H1 (cell line): ENCODE data around the gene MRPL17. TPM values are rescaled to one million over a fixed set of nuclear protein-coding genes. Genes with fewer than 3 reads are reported as not detected.

Experiments
- CTCF ChIA-PET: fragments of 300-600 bp; sonication (Branson Sonifier 250); formaldehyde crosslinking; loops from one replicate; lab custom pipeline; 2021; ENCODE audit not compliant: partially characterized antibody; lab: Charles Lee
- POLR2A ChIA-PET: fragments of 300-600 bp; sonication (Branson Sonifier 250); formaldehyde crosslinking; loops from one replicate; lab custom pipeline; 2021; ENCODE audit warnings: inconsistent platforms; ENCODE audit not compliant: partially characterized antibody; lab: Charles Lee
- DNase-seq, 2 experiments: peaks; one replicate each; pipeline versions ENCODE4 v3.0.0 to v3.0.0-alpha.2; 2010 to 2022; ENCODE audit warnings: low spot score in 2 of 2, low read depth in 1 of 2, mixed read lengths in 1 of 2
- FAIRE-seq: peaks from 2 replicates; lab custom pipeline; 2011; peaks lifted over from hg19 to GRCh38; lab: Jason Lieb, UNC
- H2AFZ ChIP-seq: 2 replicates; pipeline ENCODE4 v1.8.1; 2012; ENCODE audit warnings: low read length, inconsistent platforms
- H2AK5ac ChIP-seq: 2 replicates; pipeline ENCODE4 v1.6.1; 2013; ENCODE audit warnings: low read depth, low read length
- H2BK120ac ChIP-seq: replicated peaks from 2 replicates; pipeline ENCODE3; 2013; ENCODE audit warnings: low read depth, low read length, inconsistent platforms
- H2BK12ac ChIP-seq: 2 replicates; pipeline ENCODE4 v1.6.1; 2013; ENCODE audit warnings: low read depth, low read length
- H2BK15ac ChIP-seq: 2 replicates; pipeline ENCODE4 v1.6.1; 2013; ENCODE audit warnings: low read length
- H2BK20ac ChIP-seq: 2 replicates; pipeline ENCODE4 v1.6.1; 2013; ENCODE audit warnings: low read length
- H2BK5ac ChIP-seq: 2 replicates; pipeline ENCODE4 v1.6.1; 2013; ENCODE audit warnings: low read depth, low read length
- H3K14ac ChIP-seq: 2 replicates; pipeline ENCODE4 v1.6.1; 2013; ENCODE audit warnings: inconsistent platforms; ENCODE audit not compliant: insufficient read length
- H3K18ac ChIP-seq: 2 replicates; pipeline ENCODE4 v1.6.1; 2013; ENCODE audit warnings: low read length; ENCODE audit errors: extremely low read depth
- H3K23ac ChIP-seq: 2 replicates; pipeline ENCODE4 v1.6.1; 2013; ENCODE audit warnings: inconsistent platforms; ENCODE audit not compliant: insufficient read length
- H3K23me2 ChIP-seq: 2 replicates; pipeline ENCODE4 v1.6.1; 2013; ENCODE audit warnings: low read depth, low read length
- H3K27ac ChIP-seq: 2 replicates; pipeline ENCODE4 v1.6.1; 2011; ENCODE audit warnings: low read depth, low read length, inconsistent platforms
- H3K27me3 ChIP-seq, 4 experiments: replicated peaks in 1 of 4; 1 replicate in 1 of 4; 2 replicates in 3 of 4; pipeline versions ENCODE4 v1.6.1 to v1.8.1; 2011 to 2013; ENCODE audit warnings: low read length in 3 of 4, mild to moderate bottlenecking in 3 of 4, inconsistent platforms in 2 of 4, mixed read lengths in 2 of 4, moderate library complexity in 1 of 4; ENCODE audit not compliant: control insufficient read depth in 3 of 4, insufficient read depth in 3 of 4; ENCODE audit errors: extremely low read depth in 1 of 4
- H3K36me3 ChIP-seq, 4 experiments: 2 replicates each; pipeline versions ENCODE4 v1.6.1 to v1.8.1; 2011 to 2013; ENCODE audit warnings: mild to moderate bottlenecking in 4 of 4, low read length in 3 of 4, moderate library complexity in 2 of 4, control low read depth in 1 of 4, inconsistent platforms in 1 of 4; ENCODE audit not compliant: insufficient read depth in 4 of 4, control insufficient read depth in 2 of 4
- H3K4ac ChIP-seq: replicated peaks from 2 replicates; pipeline ENCODE3; 2013; ENCODE audit warnings: low read length, low read depth, mixed read lengths, inconsistent platforms; ENCODE audit not compliant: insufficient read length
- H3K4me1 ChIP-seq, 4 experiments: replicated peaks in 1 of 4; 1 replicate in 1 of 4; 2 replicates in 3 of 4; pipeline versions ENCODE4 v1.6.1 to v1.8.1; 2011 to 2013; ENCODE audit warnings: low read length in 3 of 4, inconsistent platforms in 2 of 4, mixed read lengths in 1 of 4; ENCODE audit not compliant: insufficient read depth in 4 of 4, control insufficient read depth in 3 of 4
- H3K4me2 ChIP-seq, 2 experiments: 2 replicates each; pipeline versions ENCODE4 v1.6.1 to v1.8.1; 2011 to 2013; ENCODE audit warnings: low read depth in 2 of 2, low read length in 2 of 2, control low read depth in 1 of 2, inconsistent platforms in 1 of 2, mild to moderate bottlenecking in 1 of 2; ENCODE audit not compliant: insufficient read depth in 1 of 2
- H3K4me3 ChIP-seq, 4 experiments: fragments of 200-600, 300-600 bp in 1 of 4; sonication (generic), shearing (Covaris generic), sonication (Bioruptor Twin) in 1 of 4; 2 replicates each; pipeline versions ENCODE4 v1.5.1 to v1.8.1; 2011 to 2016; ENCODE audit warnings: low read length in 4 of 4, low read depth in 3 of 4, control low read depth in 2 of 4, inconsistent platforms in 2 of 4, mild to moderate bottlenecking in 2 of 4, mixed read lengths in 1 of 4, moderate library complexity in 1 of 4; ENCODE audit not compliant: insufficient read depth in 2 of 4; ENCODE audit errors: extremely low read depth in 1 of 4
- H3K56ac ChIP-seq: replicated peaks from 2 replicates; pipeline ENCODE3; 2013; ENCODE audit warnings: low read depth, mild to moderate bottlenecking, mixed read lengths, low read length, inconsistent platforms; ENCODE audit not compliant: insufficient read length
- H3K79me1 ChIP-seq: 2 replicates; pipeline ENCODE4 v1.6.1; 2013; ENCODE audit warnings: low read depth, low read length, control low read depth
- H3K79me2 ChIP-seq, 2 experiments: 2 replicates each; pipeline versions ENCODE4 v1.6.1 to v1.8.1; 2012 to 2013; ENCODE audit warnings: low read length in 2 of 2, mild to moderate bottlenecking in 2 of 2, inconsistent platforms in 1 of 2; ENCODE audit not compliant: insufficient read depth in 2 of 2, control insufficient read depth in 1 of 2
- H3K9ac ChIP-seq, 4 experiments: replicated peaks in 1 of 4; 1 replicate in 1 of 4; 2 replicates in 3 of 4; pipeline versions ENCODE4 v1.6.1 to v1.8.1; 2011 to 2013; ENCODE audit warnings: low read depth in 3 of 4, low read length in 3 of 4, control low read depth in 2 of 4, mild to moderate bottlenecking in 2 of 4, moderate library complexity in 2 of 4, inconsistent platforms in 1 of 4; ENCODE audit errors: extremely low read depth in 1 of 4
- H3K9me3 ChIP-seq, 2 experiments: 2 replicates each; pipeline versions ENCODE4 v1.6.1 to v1.8.1; 2012 to 2013; ENCODE audit warnings: mild to moderate bottlenecking in 2 of 2, moderate library complexity in 2 of 2, control low read depth in 1 of 2, inconsistent platforms in 1 of 2, low read depth in 1 of 2, low read length in 1 of 2, mixed read lengths in 1 of 2; ENCODE audit not compliant: insufficient read depth in 2 of 2
- H4K20me1 ChIP-seq, 2 experiments: replicated peaks in 1 of 2; 2 replicates each; pipeline versions ENCODE3 to v1.8.1; 2011 to 2013; ENCODE audit warnings: inconsistent platforms in 2 of 2, low read length in 2 of 2, mild to moderate bottlenecking in 1 of 2; ENCODE audit not compliant: insufficient read depth in 2 of 2, control insufficient read depth in 1 of 2
- H4K5ac ChIP-seq: 2 replicates; pipeline ENCODE4 v1.6.1; 2013; ENCODE audit warnings: low read length, low read depth, mixed read lengths, inconsistent platforms; ENCODE audit not compliant: insufficient read length
- H4K8ac ChIP-seq: 2 replicates; pipeline ENCODE4 v1.8.0; 2013; ENCODE audit warnings: mild to moderate bottlenecking, moderate library complexity, low read length, inconsistent platforms; ENCODE audit not compliant: insufficient read depth; ENCODE audit errors: extremely low read depth
- H4K91ac ChIP-seq: replicated peaks from 2 replicates; pipeline ENCODE3; 2013; ENCODE audit warnings: low read length, mixed read lengths, inconsistent platforms; ENCODE audit not compliant: insufficient read length
- ASH2L ChIP-seq: fragments of 200-600, 300-600 bp; sonication (generic); IDR thresholded peaks from one replicate; pipeline ENCODE4 v1.7.1; 2017; ENCODE audit warnings: low read length
- CREB1 ChIP-seq: IDR thresholded peaks from 2 replicates; pipeline ENCODE4 v1.6.1; 2012; ENCODE audit warnings: inconsistent platforms
- EGR1 ChIP-seq: IDR thresholded peaks from 2 replicates; pipeline ENCODE4 v1.6.1; 2011; ENCODE audit warnings: low read depth, low read length, borderline replicate concordance
- EP300 ChIP-seq, 2 experiments: IDR thresholded peaks; 1 replicate in 1 of 2; 2 replicates in 1 of 2; pipeline ENCODE4 v1.6.1; 2011 to 2012; ENCODE audit warnings: low read depth in 2 of 2, low read length in 2 of 2, mild to moderate bottlenecking in 2 of 2, borderline replicate concordance in 1 of 2, inconsistent platforms in 1 of 2, moderate library complexity in 1 of 2
- EZH2 ChIP-seq: fragments of 200-600 bp; sonication (generic); IDR thresholded peaks from 2 replicates; pipeline ENCODE4 v1.7.1; 2012; ENCODE audit warnings: low read depth, mild to moderate bottlenecking, moderate library complexity, low read length, inconsistent platforms; ENCODE audit not compliant: severe bottlenecking
- HDAC6 ChIP-seq: IDR thresholded peaks from one replicate; pipeline ENCODE4 v1.7.1; 2012; ENCODE audit warnings: low read depth, mild to moderate bottlenecking, inconsistent platforms, low read length, moderate library complexity
- PHF8 ChIP-seq: fragments of 200-600 bp; sonication (generic); conservative IDR thresholded peaks from 2 replicates; pipeline ENCODE4 v1.7.1; 2012; ENCODE audit warnings: low read depth, mild to moderate bottlenecking, inconsistent platforms, low read length, moderate library complexity
- SIN3A ChIP-seq, 2 experiments: IDR thresholded peaks in 1 of 2; conservative IDR thresholded peaks in 1 of 2; 2 replicates each; pipeline ENCODE4 v1.6.1; 2011 to 2012; ENCODE audit warnings: low read length in 2 of 2, improper control_type of control experiment in 1 of 2, low read depth in 1 of 2, mild to moderate bottlenecking in 1 of 2
- SIRT6 ChIP-seq: IDR thresholded peaks from one replicate; pipeline ENCODE4 v1.7.1; 2012; ENCODE audit warnings: low read length, inconsistent platforms
- SP2 ChIP-seq: IDR thresholded peaks from 2 replicates; pipeline ENCODE4 v1.6.1; 2012; ENCODE audit warnings: mild to moderate bottlenecking, low read length, inconsistent platforms
- SRF ChIP-seq: IDR thresholded peaks from 2 replicates; pipeline ENCODE4 v1.6.1; 2011; ENCODE audit warnings: mild to moderate bottlenecking, low read depth, low read length, moderate library complexity
- TAF1 ChIP-seq: IDR thresholded peaks from 2 replicates; pipeline ENCODE4 v1.6.1; 2011; ENCODE audit warnings: mild to moderate bottlenecking, low read depth, low read length
- TCF12 ChIP-seq: IDR thresholded peaks from 2 replicates; pipeline ENCODE4 v1.6.1; 2011; ENCODE audit warnings: low read depth, mild to moderate bottlenecking, low read length
- WGBS, 2 experiments: shearing (Covaris generic) in 1 of 2; methylation state at CpG; one replicate each; pipeline versions ENCODE4 v1.1.6 to v1.1.7; 2013 to 2015; ENCODE audit warnings: low lambda C conversion rate in 2 of 2, mixed read lengths in 2 of 2, inconsistent platforms in 1 of 2, low coverage in 1 of 2, missing lambda C conversion rate in 1 of 2; ENCODE audit not compliant: insufficient replicate concordance in 2 of 2, insufficient coverage in 1 of 2, insufficient read length in 1 of 2; ENCODE audit errors: extremely low coverage in 1 of 2, missing lambda C conversion rate in 1 of 2; 5-methylcytosine and 5-hydroxymethylcytosine counted together
- polyA plus RNA-seq, 7 experiments: library from polyadenylated mRNA; depleted of rRNA in 3 of 7; stranded (reverse) in 5 of 7; unstranded in 2 of 7; fragments of >200 nt in 5 of 7; fragments of 200-250 nt in 2 of 7; gene quantifications; 1 replicate in 5 of 7; 2 replicates in 1 of 7; 4 replicates in 1 of 7; pipeline versions ENCODE4 v1.2.1 to v1.2.3, GENCODE V29; 2011 to 2013; ENCODE audit warnings: missing spikeins in 2 of 7, mixed read lengths in 2 of 7
- total RNA-seq: library from RNA; stranded (reverse); fragmentation: NEBNext Ultra II Directional; extraction: Animal tissue kit (Norgen Biotek cat#: 25700); gene quantifications from 2 replicates; pipeline ENCODE4 v1.2.1, GENCODE V29; 2021
- TF ChIP-seq, protein P1 (sequence below): IDR thresholded peaks from 2 replicates; pipeline ENCODE4 v1.6.1; 2011; ENCODE audit warnings: low read length, improper control_type of control experiment

The MRPL17 gene
- total and polyA plus RNA-seq, 2 of the 8 experiments (the other 6 are each of a cell fraction or from before 2014, with no cell fraction given) = 55.7 to 70.5 TPM

DNA sequence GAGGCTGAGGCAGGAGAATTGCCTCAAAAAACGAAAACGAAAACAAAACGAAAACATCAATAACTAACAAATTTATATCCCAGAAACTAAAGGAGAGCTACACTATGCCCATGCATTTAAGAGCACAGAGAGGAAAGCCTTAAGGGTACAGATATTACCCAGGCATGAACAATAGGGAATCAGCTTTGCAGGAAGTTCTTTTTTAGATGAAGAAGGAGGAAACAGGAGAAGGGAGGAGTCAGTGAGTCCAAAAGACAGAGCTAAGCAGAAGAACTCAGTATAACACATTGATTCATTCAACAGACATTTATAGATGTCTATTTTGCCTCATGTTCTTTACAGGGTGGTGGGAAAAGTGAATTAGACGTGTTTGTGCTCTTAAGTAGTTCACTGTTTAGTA, 8.3 kb downstream of the MRPL17 start:
- H3K14ac ChIP-seq = no peak overlapping the region
- H4K5ac ChIP-seq = no peak overlapping the region
- no peak overlapping the region for H3K18ac ChIP-seq
- no peak overlapping the region for H2BK120ac ChIP-seq
- H2BK5ac ChIP-seq = no peak overlapping the region
- H3K4me2 ChIP-seq = no peak overlapping the region
- 78% methylated on average over 4 of the region's 4 CpGs; no CpG with 5 or more reads in 1 of the 2 experiments for WGBS, 2 experiments
- H3K4me3 ChIP-seq = no peak overlapping the region
- H3K23ac ChIP-seq = no peak overlapping the region
- H3K56ac ChIP-seq = no peak overlapping the region
- no peak overlapping the region for H3K27ac ChIP-seq
- H3K4me1 ChIP-seq = no peaks in the 10 kb centered on the region
- ChIA-PET POLR2A (interaction anchor here (0.6 to 1.3 kb wide), 3 partner anchors 9 to 68 kb away, joined by 3 to 4 read pairs (median 3); partner anchors contain the start of gene MRPL17), CTCF (interaction anchor here (0.6 to 1.4 kb wide), 3 partner anchors 9 to 230 kb away, joined by 4 read pairs; partner anchors contain the start of gene MRPL17)
- H2AFZ ChIP-seq = no peak overlapping the region
- DNase-seq (no peak), FAIRE-seq (no peak)
- no peak overlapping the region for H2BK20ac ChIP-seq
- no peak overlapping the region for H4K91ac ChIP-seq
- H2BK15ac ChIP-seq = no peak overlapping the region
- H4K8ac ChIP-seq = no peak overlapping the region
- H3K9me3 ChIP-seq = no peaks in the 10 kb centered on the region
- H3K79me1 ChIP-seq = no peaks in the 10 kb centered on the region
- no peaks in the 10 kb centered on the region; a peak in 1 of 7 replicates for H3K27me3 ChIP-seq
- H2BK12ac ChIP-seq = no peak overlapping the region
- peaks cover 0 to 1% of the 10 kb centered on the region in 2 experiments for H4K20me1 ChIP-seq
- no peaks in the 10 kb centered on the region for H3K79me2 ChIP-seq
- no peaks in the 10 kb centered on the region for H3K36me3 ChIP-seq
- H3K23me2 ChIP-seq = no peaks in the 10 kb centered on the region
- no peak overlapping the region for H3K4ac ChIP-seq
- H2AK5ac ChIP-seq = no peak overlapping the region
- H3K9ac ChIP-seq = no peak overlapping the region
- TF ChIP-seq EZH2 = no peak
- TF ChIP-seq SP2 = no peak
- no peak for TF ChIP-seq HDAC6
- TF ChIP-seq PHF8 = no peak
- TF ChIP-seq EGR1 = no peak
- TF ChIP-seq SIN3A (conservative IDR thresholded peaks at IDR 0.05 in 1 of 2, IDR thresholded peaks at IDR 0.05 in 1 of 2; ENCODE audit: low read depth in 1 of 2, low read length in 2 of 2) = no peak
- TF ChIP-seq TCF12 = no peak
- no peak for TF ChIP-seq EP300 (IDR thresholded peaks at IDR 0.05; ENCODE audit: borderline replicate concordance in 1 of 2, low read depth in 2 of 2, low read length in 2 of 2)
- TF ChIP-seq CREB1 = no peak
- TF ChIP-seq SIRT6 = no peak
- TF ChIP-seq, protein P1, sequence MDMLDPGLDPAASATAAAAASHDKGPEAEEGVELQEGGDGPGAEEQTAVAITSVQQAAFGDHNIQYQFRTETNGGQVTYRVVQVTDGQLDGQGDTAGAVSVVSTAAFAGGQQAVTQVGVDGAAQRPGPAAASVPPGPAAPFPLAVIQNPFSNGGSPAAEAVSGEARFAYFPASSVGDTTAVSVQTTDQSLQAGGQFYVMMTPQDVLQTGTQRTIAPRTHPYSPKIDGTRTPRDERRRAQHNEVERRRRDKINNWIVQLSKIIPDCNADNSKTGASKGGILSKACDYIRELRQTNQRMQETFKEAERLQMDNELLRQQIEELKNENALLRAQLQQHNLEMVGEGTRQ = no peak
- TF ChIP-seq ASH2L = no peak
- no peak for TF ChIP-seq SRF
- no peak for TF ChIP-seq TAF1
